ENCODE data around the gene MAST4.
A peak's percentile ranks its signal among the peaks of the same experiment; 100 is the strongest.

The MAST4 gene

GRCh38 chr5:67058998-67059743, 463.0 kb downstream of the MAST4 start:
- no peak for DNase-seq

- DNase-seq, result peak; percentile 39
Measured at GRCh38 chr5:67059744-67060490, 463.7 kb downstream of the MAST4 start.

- no peak for DNase-seq
Measured at GRCh38 chr5:67061511-67061910, 465.3 kb downstream of the MAST4 start.

GRCh38 chr5:67063055-67063454, 466.9 kb downstream of the MAST4 start:
- DNase-seq, result no peak

DNA sequence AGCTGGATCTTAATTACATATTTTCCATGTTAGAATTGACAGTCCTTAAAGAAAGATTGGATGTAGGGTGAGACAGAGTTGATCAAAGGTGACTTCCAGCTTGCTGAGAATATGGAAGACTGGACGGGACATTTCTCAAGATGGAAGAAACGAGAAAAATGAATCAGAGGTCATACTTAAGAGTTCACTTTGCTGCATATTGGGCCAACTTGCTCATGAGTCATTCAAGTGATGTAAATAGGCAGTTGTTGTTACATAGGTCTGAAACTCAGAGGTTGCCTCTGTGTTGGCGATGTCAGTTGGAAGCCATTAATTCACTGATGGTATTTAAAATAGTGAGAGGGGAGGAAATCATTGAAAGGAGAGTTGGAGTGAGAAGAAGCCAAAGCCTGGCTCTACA, 467.6 kb downstream of the MAST4 start:
- no peak for DNase-seq

DNA sequence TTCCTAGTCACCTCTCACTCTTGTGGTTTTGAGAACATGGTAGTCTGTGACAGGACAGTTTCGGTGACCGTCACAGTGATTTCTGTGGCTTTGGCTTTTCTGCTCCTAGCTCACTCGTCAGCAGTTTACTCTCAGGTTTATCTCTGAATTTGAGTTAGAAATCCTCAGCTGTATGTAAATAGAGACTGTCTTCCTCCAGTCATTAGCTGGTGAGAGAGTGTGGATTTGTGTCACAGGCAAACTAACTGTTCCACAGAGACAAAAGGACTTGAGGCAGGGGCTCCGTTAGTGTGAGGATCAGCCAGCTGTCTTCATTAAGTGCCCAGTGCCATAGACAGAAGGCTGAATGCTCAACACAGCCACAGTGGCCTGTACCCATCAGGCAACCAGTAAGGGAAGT, 469.0 kb downstream of the MAST4 start:
- no peak for DNase-seq

DNA sequence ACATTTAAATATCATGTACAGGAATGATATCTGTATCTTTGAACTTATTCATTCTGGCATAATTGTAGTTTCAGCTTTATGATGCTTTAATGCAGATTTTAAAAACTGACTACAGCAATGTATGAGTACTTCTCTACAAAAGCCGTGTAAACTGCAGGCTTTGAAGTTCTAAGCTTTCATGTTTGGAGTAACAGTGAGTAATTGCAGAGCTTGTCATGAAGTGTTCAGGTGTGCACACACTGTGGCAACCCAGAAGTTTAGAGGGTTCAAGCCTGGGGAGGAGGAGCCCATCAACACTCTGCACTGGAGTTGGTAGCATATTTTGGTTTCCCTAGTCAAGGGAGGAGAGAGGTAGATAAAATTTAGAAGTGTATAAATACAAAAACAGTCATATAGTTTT, 469.5 kb downstream of the MAST4 start:
- DNase-seq, result no peak

DNA sequence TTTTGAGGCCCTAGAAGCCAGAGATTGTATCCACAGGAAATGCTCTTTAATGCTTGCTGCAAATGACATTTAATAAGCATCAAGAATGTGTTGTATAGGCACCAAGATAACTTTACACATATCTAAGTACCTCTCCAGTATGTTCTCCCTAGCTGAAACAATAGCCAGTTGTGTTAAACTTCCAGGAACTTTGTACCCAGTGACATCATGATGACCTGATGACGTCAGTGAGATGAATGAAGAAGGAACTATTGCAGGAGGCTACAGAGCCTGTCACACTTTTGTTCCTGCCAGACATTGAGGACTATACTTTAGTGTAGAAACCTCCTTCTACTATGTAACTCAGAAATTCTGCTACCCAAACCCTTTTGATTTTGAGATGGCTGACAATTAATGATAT, 470.6 kb downstream of the MAST4 start:
- DNase-seq, result no peak

- no peak for DNase-seq
Measured at GRCh38 chr5:67073045-67073680, 477.0 kb downstream of the MAST4 start.

- no peak for DNase-seq
Measured at GRCh38 chr5:67077296-67077695, 481.1 kb downstream of the MAST4 start.

- no peak for DNase-seq
Measured at GRCh38 chr5:67081261-67081660, 485.1 kb downstream of the MAST4 start.

DNA sequence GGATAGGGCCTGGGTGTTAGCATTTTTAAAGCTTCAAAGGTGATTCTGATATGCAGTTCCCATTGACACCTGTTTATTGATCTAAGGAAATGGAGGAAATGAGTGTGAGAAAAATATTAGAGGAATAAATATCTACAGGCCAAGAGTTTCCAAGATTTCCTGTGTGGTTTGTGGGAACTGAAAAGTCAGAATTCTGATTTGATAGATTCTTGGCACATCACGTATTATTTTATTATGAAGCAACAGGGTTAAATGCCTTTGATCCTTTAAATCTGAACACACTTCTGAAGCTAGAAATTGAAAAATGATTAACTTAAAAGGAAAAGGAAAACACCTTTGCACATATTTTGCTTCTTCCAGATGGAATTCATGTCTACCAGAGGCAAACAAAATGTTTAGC, 486.7 kb downstream of the MAST4 start:
- DNase-seq, result no peak

GRCh38 chr5:67085616-67086015, 489.4 kb downstream of the MAST4 start:
- DNase-seq, result no peak

- DNase-seq, result no peak
Measured at GRCh38 chr5:67089200-67089725, 493.1 kb downstream of the MAST4 start.

DNA sequence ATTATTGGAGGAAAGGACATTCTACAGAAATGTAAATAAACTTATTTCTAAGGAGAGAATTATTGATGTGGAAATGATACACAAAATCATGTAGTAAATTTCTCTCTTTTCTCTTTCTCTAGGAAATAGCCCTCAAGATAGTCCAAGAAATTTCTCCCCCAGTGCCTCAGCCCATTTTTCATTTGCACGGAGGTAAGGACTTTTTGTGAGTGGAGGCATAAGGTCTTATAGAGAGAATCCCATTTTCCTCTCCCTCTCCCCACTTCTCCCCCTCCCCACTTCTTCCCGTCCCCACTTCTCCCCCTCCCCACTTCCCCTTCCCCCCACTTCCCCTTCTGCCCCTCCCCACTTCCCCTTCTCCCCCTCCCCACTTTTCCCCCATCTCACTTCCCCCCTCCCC, 493.8 kb downstream of the MAST4 start:
- DNase-seq, result no peak

GRCh38 chr5:67090593-67090992, 494.4 kb downstream of the MAST4 start:
- no peak for DNase-seq

DNA sequence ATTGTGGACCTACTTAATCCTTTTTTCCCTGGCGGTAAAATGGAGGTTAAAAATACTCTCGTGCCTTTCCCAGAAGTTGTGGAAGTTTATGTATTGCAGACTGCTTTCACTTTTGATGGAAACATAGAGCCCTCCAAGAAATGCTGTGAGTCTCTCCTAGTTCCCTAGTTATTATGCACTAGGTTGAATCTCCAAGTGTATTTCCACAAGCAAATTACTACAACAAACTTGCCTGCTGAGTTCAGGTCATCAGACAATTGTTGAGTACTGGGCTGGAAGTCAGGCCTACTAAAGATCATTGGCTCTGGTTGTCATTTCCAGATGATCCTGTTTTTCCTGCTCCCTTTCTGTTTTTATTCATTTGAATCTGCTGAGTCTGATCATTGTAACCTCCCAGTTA, 496.3 kb downstream of the MAST4 start:
- DNase-seq, result no peak

DNA sequence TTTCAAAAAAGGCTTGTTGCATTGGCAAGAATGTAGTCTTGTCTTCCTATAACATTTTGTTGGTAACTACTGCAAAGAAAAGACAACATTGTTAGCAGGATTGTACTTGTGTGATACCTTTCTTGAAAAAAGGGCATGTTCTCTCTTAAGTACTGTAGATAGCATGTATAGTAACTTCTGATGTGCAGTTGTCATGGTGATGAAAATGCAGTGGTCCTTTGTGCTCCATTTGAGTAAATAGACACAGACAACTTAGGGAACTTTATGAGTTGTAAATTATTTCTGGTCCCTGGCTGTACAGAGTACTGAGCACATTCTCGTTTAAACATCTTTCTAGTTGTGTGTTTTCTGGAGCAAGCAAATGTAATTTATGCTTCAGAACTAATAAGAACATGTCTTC, 497.1 kb downstream of the MAST4 start:
- DNase-seq, result no peak

DNA sequence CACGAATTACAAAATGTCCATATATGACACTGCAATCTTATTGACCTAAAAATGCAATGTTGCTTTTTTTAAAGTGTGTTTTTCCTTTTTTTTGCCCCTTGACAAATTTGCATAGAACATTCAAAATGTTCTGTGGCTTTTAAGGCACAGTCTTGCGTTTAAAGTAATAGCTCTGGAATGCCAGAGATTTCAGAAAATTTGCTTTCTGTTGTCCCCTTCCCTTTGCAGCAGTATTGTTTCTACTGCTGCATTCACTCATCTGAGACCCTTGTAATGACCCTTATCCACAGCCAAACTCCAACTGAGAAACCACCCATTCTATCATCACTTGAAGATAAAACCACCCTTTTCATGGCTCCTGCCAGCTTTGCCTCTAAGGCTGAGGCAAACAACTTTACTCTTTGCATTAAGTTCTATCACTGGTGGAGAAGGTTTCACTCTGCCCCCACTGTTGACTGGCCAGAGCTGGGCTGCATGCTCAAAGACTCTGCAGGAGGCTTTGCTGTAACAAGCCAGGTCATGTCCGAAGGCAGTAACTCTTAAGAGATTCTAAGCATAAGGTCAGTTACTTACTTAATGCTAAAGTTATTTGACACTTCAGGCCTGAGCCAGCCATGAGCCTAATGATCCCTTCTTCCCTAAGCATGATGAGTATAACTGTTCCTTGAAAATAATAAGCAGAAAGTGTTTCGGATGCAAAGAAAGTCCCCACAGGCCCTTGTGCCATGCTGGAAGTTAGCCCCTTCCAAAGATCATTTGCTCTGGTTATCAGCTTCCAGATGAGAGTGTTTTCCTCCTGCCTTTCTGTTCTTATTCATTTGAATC, 498.5 kb downstream of the MAST4 start:
- DNase-seq, result peak; percentile 26

DNA sequence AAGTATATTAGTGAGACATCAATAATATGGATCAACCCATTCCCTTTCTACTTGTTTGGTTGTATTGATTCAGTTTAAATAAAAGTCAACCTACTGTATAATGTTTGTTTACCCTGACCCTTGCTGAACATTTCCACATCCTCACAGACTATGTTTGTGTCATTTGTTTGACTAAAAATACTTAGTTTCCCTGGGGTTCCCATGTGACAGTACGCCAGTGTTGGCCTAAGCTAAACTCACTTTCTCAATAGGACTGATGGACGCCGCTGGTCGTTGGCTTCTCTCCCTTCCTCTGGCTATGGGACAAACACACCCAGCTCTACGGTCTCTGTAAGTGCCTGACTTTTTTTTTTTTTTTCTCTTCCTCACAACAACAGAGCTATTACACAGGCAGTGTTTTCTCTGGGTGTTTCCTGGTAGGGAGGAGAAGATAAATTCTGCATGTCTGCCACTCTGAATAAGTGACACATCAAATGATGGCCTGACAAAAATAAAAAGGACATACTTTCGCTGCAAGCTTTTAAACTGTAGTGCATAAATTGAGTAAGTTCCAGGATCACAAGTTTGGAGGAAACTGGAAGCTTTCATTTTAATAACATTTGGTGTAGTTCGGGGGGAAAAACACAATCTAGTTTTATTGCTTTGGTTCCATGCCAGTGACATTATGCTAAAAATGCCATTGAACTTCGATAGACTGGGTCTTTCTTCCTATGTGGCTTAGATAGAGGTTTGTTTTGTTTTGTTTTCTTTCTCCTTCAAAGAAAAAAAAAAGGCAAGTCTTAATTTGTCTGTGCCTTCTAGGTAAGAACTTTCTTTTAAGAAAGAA, 499.4 kb downstream of the MAST4 start:
- DNase-seq, result peak; percentile 73

GRCh38 chr5:67098656-67099055, 502.5 kb downstream of the MAST4 start:
- no peak for DNase-seq

DNA sequence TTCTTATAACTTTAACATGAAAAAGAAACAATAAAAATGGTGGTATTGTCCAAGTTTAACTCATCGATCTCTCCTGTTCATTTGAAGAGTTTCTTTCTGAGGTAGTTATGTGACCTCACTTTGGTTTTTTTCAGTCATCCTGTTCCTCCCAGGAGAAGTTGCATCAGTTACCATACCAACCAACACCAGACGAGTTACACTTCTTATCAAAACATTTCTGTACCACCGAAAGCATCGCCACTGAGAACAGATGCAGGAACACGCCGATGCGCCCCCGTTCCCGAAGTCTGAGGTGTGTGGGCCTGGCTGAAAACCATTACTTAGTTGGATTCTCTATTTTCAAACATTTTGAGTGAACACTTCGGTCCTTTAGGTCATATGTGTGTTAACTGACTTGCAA, 504.1 kb downstream of the MAST4 start:
- no peak for DNase-seq
